Hindlimb muscle (tissue), 1 donor: ENCODE measurements around the gene FGD4. TPM values are rescaled to one million over a fixed set of nuclear protein-coding genes. Genes with fewer than 3 reads are reported as not detected.

ENCODE experiments used
- DNase-seq: peaks from one replicate; pipeline ENCODE4 v3.0.0-alpha.2; 2013
- polyA plus RNA-seq: library from polyadenylated mRNA; unstranded; fragments of 120-200 nt; gene quantifications from one replicate; pipeline ENCODE4 v1.2.1, GENCODE V29; 2013; ENCODE audit not compliant: insufficient read length

The FGD4 gene
- polyA plus RNA-seq, 1 donor = 21.0 TPM

- no peak for DNase-seq
These were observed 8.4 kb downstream of the FGD4 start for GRCh38 chr12:32407795-32408194.

GRCh38 chr12:32413412-32413811 lies 14.1 kb downstream of the FGD4 start:
- DNase-seq = no peak

GRCh38 chr12:32418221-32418620 lies 18.9 kb downstream of the FGD4 start:
- no peak for DNase-seq

- DNase-seq = no peak
These were observed 19.7 kb downstream of the FGD4 start for GRCh38 chr12:32418903-32419519.

- no peak for DNase-seq
These were observed 20.2 kb downstream of the FGD4 start for GRCh38 chr12:32419520-32419960.

GRCh38 chr12:32420356-32420755 lies 21.0 kb downstream of the FGD4 start:
- no peak for DNase-seq

- no peak for DNase-seq
These were observed 24.2 kb downstream of the FGD4 start for GRCh38 chr12:32423559-32423958.

GRCh38 chr12:32431025-32431424 lies 31.7 kb downstream of the FGD4 start:
- DNase-seq = no peak

GRCh38 chr12:32435921-32436705 lies 36.8 kb downstream of the FGD4 start:
- no peak for DNase-seq

- no peak for DNase-seq
These were observed 37.7 kb downstream of the FGD4 start for GRCh38 chr12:32437095-32437515.

GRCh38 chr12:32440120-32440865 lies 40.9 kb downstream of the FGD4 start:
- DNase-seq = no peak

- DNase-seq = no peak
These were observed 44.1 kb downstream of the FGD4 start for GRCh38 chr12:32443491-32443890.

GRCh38 chr12:32444895-32445294 lies 45.5 kb downstream of the FGD4 start:
- DNase-seq = no peak

- DNase-seq = no peak
These were observed 46.0 kb downstream of the FGD4 start for GRCh38 chr12:32445356-32445755.

GRCh38 chr12:32446316-32447119 lies 47.2 kb downstream of the FGD4 start:
- DNase-seq = no peak

GRCh38 chr12:32448586-32448985 lies 49.2 kb downstream of the FGD4 start:
- no peak for DNase-seq

- DNase-seq = no peak
These were observed 51.0 kb downstream of the FGD4 start for GRCh38 chr12:32450363-32450762.

GRCh38 chr12:32450768-32451167 lies 51.4 kb downstream of the FGD4 start:
- no peak for DNase-seq

- no peak for DNase-seq
These were observed 52.5 kb downstream of the FGD4 start for GRCh38 chr12:32451816-32452215.

- no peak for DNase-seq
These were observed 54.7 kb downstream of the FGD4 start for GRCh38 chr12:32454075-32454474.

- no peak for DNase-seq
These were observed 55.5 kb downstream of the FGD4 start for GRCh38 chr12:32454866-32455265.

- DNase-seq = peak; percentile 72
These were observed 56.3 kb downstream of the FGD4 start for GRCh38 chr12:32455607-32456071.
